GM19467 (cell line): Measurements from ENCODE around the gene SEL1L3.

Experiments
- ATAC-seq: cut with Tn5 transposase; IDR thresholded peaks from one replicate; pipeline ENCODE4 v1.9.1; 2021; ENCODE audit warnings: mild to moderate bottlenecking, moderate library complexity; ENCODE audit not compliant: unreplicated experiment

Gene SEL1L3

DNA sequence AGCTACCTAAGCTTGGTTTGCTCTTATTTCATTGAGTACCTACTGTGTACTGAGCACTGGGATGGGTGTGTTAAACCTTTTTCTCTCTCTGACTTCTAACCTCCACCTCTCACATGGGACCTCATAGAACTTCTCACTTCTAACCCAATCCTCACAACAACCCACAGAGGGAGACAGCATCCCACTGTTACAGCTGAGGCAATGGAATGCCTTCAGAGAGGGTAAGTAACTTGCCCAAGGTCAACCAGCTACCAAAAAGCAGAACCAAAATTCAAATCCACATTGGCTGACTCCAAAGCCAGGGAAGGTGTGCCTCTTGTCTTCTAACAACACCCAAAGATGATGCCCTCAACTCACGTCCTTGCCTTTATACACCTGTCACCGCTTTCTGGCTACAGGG lies 5.4 kb downstream of the SEL1L3 start:
- ATAC-seq = no peak

DNA sequence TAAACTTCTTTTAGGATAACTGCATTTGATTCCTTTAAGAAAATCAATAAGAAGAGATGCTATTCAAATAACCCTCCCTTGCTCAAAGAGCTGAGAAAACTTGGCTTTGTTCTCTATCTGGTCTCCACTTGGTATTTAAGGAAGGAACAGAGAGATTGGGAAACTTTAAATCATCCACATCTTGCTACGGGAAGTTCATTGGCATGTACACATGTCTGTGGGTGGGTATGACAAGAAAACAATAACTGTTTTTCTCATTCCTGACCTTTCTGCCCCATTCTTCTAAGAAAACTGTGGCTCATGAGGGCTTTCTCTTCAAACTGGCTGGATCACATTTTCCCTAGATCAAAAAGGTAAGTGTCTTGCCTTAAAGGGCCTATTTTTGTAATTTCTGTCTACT lies 6.0 kb downstream of the SEL1L3 start:
- ATAC-seq = no peak

DNA sequence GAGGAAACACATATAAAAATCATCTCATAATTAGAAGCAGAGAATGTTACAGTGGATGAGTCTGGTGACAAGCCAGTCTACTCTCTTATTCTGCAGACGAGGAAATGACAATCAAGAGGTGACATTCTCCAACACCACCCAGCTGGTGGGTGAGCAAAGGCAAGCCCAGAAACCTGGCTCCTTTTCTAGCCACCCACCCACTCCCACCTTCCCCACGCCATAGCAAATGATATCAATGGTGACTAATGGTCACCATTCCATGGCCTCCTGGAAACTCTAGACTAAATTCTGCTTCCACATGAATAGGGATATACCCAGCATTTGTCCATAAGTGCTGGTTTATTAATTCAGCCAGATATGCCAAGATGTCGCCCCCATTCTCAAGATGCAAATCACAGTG lies 10.7 kb downstream of the SEL1L3 start:
- no peak for ATAC-seq

DNA sequence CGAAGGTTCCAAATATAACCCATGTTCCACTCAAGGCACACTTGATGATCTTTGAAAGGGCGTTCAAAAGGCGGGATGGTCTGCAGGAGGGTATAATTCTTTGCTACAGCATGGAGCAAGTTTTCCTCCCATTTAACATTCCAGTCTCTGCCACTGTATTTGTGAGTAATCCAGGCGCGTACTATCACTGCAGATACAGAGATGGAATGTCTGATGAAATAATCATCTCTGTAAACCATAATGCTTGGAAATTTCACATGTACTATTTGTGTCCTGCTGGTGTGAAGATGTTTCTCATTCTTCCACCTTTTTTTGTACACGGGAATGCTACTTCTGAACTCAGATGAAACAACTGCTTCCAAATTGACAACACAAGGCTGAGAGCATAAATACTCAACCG lies 15.5 kb downstream of the SEL1L3 start:
- no peak for ATAC-seq

DNA sequence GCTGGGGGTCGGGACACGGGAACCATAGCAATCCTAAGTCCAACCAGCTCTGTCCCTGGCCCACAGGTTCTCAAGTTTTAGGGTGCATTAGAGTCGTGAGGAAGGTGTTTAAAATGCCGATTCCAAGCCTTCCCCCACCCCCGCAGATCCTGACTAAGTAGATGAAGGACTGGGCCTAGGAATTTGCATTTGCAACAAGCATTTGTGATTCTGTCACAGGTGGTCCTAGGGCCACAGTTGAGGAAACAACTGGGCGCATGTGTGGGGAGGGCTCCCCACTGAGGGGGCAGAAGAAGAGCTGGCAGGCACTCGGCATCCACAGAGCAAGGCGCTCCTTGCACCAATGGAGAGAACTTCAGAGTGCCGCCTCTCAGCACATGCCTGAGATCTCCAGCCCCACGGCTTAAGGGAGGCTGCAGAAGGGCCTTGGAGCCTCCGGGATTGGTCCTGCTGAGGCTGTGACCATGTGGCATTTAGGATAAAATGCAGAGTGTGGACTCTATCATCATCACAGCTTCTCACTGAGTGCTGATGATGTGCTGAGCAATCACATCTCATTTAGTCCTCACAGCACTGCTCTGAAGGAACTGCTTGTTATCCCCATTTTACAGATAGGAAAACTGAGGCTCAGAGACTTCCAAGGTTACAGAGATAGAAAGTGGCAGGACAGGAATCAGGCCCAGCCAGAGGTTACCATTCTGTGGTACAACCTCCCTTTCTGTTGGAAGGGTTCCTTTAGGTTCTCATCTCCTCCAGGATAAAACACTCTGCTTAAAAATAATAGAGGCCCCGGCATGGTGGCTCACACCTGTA lies 16.7 kb downstream of the SEL1L3 start:
- ATAC-seq = no peak

DNA sequence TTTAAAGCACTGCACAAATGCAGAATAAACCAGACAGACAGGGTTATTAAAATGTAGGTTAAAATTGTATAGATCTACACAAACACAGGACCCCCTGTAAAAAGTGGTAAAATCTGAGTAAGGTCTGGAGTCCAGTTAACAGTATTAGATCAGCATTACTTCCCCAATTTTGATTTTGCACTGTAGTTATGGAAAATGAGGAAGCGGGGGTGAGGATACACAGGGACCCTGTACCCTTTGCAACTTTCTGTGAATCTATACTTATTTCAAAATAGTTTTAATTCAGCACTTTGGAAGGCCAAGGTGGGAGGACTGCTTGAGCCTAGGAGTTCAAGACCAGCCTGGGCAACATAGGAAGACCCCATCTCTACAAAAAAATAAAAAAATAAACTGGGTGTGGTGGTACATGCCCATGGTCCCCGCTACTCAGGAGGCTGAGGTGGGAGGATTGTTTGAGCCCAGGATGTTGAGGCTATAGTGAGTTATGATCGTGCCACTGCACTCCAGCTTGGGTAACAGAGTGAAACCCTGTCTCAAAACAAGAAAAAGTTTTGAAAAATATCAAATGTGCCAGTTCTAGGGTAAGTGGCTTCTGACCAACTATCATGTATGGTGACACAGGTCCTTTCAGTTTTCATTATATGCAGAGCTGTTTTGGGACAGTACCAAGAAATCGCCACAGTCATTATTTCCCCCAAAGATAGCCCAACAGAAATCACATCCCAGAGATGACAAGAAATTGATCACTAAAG lies 17.7 kb downstream of the SEL1L3 start:
- ATAC-seq = no peak

DNA sequence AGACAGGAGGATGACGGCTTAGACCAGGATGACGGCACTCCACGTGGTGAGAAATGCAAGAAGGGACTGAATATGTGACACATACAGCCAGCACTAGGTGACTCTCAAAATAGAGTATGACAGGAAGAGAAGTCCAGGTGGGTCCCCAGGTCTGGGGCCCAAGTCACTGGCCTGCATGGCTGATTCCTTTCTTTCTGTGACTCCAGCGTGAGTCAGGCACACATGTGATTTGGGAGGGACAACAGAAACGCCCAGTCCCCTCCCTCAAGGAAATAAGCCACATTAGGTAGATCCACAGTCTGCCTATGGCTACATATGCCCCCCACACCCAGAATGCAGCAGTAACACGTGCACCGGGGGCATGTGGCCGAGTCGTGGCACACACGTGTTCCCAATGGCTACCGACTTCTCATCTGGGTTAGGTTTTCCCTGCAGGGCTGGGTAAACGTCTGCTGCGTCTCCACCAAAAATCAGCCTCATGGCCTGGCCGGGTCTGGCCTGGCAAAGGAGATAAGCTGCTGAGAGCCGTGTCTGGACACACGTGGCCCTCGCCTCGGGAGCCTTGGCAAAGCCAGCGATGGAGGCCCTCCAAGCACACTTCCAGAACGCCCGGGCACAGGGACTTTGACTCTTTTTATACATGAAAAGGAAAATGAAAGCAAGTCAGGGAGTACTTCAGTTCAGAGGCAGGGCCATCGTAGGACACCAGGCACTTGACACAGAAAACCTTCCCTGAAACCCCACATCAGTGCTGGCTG lies 19.3 kb downstream of the SEL1L3 start:
- ATAC-seq = no peak

DNA sequence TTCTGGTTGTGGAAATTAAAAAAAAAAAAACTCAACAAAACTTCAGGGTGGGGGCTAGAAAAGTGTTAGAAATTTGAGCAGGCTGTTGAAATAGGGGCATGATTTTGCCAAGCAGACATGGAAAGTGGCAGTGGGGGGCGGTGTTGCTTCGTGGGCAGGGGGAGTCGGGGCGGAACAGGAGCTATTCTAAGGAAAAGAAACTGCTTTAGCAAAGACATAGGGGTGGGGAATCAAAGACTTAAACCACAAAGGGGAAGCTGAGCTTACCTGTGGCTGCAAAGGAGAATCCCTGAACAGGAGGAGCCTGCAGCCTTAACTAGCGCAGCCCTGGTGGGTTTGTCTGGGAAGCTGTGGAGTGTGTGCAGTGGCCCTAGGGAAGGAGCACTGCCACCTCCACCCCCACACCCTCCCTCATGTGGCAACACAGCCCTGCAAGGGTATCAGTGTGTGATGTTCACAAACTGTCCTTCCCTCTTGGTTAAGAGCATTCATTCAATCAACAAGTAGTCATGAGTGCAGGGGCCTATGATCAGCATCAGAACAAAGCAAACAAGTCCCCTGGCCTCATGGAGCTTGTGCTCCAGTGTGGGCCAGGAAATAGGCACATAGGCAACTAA lies 20.5 kb downstream of the SEL1L3 start:
- ATAC-seq = peak; percentile 44

DNA sequence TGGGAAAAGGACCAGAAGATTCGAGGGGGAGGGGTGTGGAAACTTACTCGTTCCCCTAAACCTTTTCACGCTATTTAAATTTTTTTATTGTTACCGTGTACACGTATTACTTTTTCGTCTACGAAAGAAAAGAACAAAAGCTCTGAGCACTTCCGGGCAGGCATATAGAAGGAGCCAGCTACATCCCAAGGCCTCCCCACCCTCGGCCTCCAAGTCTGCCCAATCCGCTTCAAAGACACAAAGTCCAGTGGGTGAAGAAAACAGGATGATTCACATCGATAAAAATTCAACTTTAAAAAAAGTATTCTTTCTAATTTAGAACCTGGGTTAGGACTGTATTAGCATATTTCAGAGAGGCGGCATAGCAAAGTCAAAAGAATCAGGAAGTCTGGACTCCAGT lies 23.1 kb downstream of the SEL1L3 start:
- no peak for ATAC-seq

DNA sequence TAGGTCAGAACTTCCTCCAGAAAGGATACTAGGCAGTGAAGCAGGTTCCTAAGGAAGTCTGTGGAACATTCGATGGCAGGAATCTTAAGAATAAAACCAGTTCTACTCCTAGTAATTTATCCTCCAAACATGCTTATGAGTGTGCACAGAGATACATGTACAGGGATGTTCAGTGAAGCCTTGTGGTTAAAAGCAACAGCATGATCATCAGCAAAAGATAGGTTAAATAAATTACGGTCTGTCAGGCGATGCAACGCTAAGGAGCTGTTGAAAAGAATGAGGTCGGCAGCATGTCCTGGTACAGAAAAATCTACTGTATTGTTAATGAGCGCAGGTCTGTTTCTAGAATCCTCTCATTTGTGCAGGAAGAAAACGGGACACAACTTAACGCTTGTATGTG lies 23.6 kb downstream of the SEL1L3 start:
- ATAC-seq = no peak

DNA sequence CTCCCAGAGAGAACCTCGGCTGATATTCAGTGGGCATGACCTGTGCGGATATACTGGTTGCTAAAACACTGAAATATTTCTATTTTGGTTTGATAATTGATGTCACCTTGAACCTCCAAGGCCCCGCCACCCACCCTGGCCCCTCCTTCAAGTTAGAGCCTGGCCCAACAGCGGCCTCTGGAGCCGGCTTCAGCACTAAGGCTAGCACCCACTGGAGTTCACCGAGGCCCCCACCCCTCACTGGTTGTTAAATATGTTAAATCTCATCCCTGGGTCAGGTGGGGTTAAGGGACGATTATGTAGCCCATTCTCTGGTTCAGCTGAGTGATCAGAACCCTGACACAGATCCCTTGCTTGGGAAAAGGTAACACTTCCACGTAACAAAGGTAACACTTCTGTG lies 24.3 kb downstream of the SEL1L3 start:
- no peak for ATAC-seq

DNA sequence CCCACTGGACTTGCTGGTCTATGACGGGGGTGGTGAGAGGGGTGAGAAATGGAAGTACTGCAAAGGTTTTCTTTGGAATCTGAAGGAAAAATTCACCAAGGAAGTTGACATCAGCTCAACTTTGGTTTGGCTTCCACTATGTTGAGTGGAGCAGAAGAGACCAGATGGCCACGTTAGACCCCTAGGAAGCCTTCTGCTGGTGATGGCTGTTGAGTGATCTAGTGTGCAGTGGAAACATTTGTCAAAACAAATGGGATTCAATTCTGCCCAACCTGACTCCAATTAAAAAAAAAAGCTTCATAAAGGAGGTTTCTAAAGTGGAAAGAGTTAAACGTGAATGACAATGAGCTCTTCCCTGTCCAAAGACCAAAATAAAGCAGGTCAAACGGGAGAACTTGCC lies 25.7 kb downstream of the SEL1L3 start:
- ATAC-seq = no peak

DNA sequence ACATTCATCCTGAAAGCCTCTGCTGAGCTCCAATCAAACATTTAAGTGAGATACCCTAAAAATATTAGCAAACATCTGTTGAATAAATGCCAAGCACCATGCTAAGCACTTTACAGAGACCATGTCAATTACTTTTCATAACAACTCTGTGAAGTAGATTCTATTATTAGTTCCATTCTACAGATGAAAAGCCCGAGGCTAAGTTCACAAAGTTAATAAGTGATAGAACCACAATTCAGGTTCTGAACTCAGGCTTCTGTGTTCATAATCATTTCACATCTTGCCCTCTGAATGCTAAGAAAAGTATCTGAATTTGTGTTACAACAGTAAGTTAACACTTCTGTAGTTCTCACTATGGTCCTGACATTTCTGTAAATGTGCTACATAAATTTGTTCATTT lies 27.4 kb downstream of the SEL1L3 start:
- no peak for ATAC-seq

DNA sequence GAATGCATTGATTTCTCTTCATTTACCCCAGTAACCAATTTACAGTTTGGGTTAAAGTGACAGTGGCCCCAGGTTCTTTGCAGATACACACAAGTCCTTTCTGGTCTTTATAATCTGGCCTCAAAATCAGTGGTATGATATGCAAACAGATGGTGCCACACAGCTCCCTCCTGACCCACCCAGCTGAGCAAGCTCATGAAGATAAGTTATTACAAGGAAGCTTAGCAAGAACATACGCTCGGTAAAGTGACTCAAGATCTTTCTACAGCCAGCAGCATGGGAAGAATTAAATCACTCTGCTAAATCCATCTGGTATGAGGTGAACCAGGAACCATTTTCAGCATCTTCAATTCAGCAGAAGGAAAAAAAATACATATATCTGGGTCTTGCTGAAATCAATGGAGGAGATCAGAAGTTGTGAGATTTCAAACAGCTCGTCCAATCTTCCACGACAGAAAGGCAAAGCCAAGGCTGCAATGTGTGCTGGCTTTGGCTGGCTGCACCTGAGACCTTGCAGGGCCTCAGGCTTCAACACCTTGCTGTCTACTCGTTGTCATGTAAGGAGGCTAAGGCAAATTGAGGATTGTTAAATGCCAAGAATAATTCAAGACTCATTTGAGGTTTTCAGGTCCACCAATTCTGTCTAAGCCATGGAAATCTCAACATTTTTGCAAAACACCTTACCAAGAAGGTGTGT lies 28.2 kb downstream of the SEL1L3 start:
- no peak for ATAC-seq

DNA sequence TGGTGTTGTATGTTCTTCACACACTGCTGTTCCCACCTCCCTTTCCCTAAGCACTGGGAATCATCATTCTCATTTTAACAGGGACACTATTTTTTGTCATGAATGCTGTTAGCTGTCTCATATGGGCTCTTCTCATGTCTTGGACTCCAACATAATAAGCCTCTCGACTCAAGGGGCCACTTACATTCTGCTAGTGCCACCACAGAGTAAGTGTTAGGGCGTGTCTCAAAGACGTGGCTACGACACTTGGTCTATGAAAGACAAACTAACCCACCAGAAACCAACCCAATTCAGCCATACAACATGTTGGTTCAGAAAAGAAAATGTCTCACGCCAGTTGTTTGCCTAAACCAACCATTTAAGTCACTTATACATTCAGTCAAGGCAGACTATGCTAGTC lies 32.2 kb downstream of the SEL1L3 start:
- ATAC-seq = no peak

DNA sequence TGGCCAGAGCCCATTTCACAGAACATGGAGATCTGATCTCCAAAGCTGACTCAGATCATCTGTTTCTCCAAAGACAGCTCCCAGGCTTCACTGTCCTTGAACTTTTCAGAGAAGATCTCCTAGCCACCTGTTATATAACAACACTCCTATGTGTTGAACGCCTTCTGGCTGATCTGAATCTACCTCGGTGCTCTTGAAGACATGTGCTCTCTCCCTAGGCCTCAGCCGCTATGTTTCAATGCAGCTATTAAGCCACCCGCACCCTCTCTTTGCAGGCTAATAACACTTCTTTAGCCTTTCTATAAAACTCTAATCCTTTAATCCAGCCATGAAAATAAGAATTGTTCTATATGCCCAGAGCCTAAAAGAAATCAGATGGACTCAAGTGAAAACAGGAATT lies 34.9 kb downstream of the SEL1L3 start:
- no peak for ATAC-seq

DNA sequence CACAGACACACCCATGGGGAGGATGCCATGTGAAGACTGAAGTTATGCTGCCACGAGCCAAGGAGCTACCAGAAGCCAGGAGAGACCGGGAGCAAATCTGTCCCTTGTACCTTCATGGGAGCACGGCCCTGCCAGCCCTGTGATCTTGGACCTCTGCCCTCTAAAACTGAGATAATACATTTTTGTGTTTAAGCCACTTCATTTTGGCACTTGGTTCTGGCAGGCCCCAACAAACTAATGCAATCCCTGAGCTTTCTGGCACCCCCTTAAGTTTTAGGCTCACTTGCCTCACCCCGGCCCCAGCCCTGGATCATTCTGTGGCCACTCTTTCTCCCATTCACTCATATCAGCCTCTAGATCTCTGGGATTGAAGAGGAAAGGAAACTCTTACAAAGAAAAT lies 35.4 kb downstream of the SEL1L3 start:
- no peak for ATAC-seq

DNA sequence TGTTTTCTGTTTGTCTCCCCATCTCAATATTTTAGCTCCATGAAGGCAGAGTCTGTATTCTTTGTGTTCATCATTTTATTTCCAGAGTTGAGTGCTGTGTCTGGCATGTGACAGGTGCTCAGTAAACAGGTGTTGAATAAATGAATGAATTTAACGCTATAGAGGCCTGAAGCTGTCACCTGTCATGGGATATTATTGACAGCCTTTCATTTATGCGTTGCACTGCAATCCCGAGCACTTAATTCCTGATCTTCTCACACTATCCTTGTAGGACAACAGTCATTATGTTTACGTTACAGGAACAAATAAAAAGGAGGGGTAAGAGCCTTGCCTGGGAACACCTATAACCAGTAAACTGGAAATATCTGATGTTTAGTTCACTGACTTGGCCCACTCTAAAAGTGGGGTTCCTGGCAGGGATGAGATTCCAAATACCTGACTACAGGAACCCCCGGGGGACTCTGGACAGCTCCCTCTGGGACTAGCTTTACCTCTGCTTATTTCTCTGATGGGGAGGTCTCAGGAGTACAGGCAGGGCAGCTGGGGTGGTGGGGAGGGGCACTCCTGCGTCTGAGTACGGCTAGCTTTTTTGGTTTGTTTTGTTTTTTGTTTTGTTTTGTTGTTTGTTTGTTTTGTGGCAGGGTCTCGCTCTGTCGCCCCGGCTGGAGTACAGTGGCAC lies 36.6 kb downstream of the SEL1L3 start:
- ATAC-seq = no peak

DNA sequence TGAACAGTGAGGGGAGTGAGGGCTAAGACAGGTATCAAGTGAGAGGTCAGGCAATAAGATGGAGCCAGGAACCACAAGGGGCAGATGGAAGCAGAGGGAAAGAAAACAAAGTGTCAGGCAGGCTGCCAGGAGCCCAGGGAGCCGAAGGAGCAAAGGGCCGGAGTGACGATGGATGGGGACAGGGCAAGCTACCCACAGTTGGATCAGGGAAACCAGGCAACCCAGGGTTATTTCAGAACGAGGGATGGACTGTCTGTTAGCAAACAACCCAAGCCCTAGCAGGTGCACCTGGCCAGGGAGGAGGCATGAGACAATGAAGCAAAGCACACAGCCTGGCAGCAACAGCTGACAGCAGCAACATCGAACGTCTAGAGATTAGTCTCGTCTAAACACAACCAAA lies 39.2 kb downstream of the SEL1L3 start:
- no peak for ATAC-seq

DNA sequence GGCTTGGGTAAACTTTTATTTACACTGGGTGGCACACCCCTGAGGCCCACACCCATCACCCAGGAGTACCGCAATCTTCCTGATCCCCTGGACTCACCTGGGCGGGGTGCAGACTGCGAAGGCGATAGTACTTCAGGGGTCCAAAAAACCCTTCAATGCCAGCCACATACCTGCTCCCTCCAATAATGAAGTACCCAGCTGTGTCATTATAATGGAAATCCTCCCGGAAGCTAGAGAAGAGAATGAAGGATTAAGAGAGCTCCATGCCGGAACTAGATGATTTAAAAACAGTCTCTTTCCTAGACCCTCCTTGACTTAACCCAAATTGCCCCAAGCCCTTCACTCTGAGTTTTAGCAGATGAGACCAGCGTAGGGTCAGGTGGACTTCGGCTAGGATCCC lies 40.9 kb downstream of the SEL1L3 start:
- ATAC-seq = no peak
